A673 (cell line): Measurements from ENCODE around the gene ADAMTS3. TPM values are rescaled to one million over a fixed set of nuclear protein-coding genes. Genes with fewer than 3 reads are reported as not detected.

Source experiments
- BruUV-seq: library from RNA; stranded (reverse); fragments of 400-500 nt; replicated peaks from 2 replicates; lab custom pipeline; 2021; lab: Mats Ljungman, UMichigan
- CTCF ChIA-PET: fragments of 300-600 bp; sonication (Branson Sonifier 250); formaldehyde crosslinking; loops from one replicate; lab custom pipeline; 2022; ENCODE audit warnings: antibody characterized with exemption; lab: Charles Lee
- POLR2A ChIA-PET: fragments of 300-600 bp; sonication (Branson Sonifier 250); formaldehyde crosslinking; loops from one replicate; lab custom pipeline; 2022; ENCODE audit warnings: antibody characterized with exemption; ENCODE audit not compliant: low non-redundant PET; lab: Charles Lee
- DNase-seq: peaks from one replicate; pipeline ENCODE4 v3.0.0-alpha.2; 2015; ENCODE audit warnings: low spot score
- H3K27ac ChIP-seq: fragments of 200-600 bp; sonication (generic); 2 replicates; pipeline ENCODE4 v1.5.1; 2016; ENCODE audit warnings: mixed run types, low read depth, mild to moderate bottlenecking, mixed read lengths, antibody characterized with exemption, low read length; ENCODE audit not compliant: poor library complexity, severe bottlenecking
- H3K27me3 ChIP-seq: fragments of 200-600 bp; sonication (generic); replicated peaks from 2 replicates; pipeline ENCODE4 v1.6.1; 2017; ENCODE audit warnings: mixed run types, low read depth, mild to moderate bottlenecking, mixed read lengths, antibody characterized with exemption, low read length; ENCODE audit not compliant: insufficient read depth, poor library complexity
- H3K36me3 ChIP-seq: fragments of 200-600 bp; sonication (generic); 2 replicates; pipeline ENCODE4 v1.6.1; 2016; ENCODE audit warnings: mixed run types, mild to moderate bottlenecking, mixed read lengths, antibody characterized with exemption, low read length; ENCODE audit not compliant: insufficient read depth, poor library complexity, severe bottlenecking
- H3K4me1 ChIP-seq: fragments of 200-600 bp; sonication (generic); 2 replicates; pipeline ENCODE4 v1.6.1; 2017; ENCODE audit warnings: mixed run types, mild to moderate bottlenecking, mixed read lengths, antibody characterized with exemption, low read length; ENCODE audit not compliant: insufficient read depth, poor library complexity, severe bottlenecking
- H3K4me3 ChIP-seq: fragments of 200-600 bp; sonication (generic); 2 replicates; pipeline ENCODE4 v1.5.1; 2016; ENCODE audit warnings: low read depth, mixed run types, mild to moderate bottlenecking, mixed read lengths, low read length; ENCODE audit not compliant: poor library complexity, severe bottlenecking
- H3K9me3 ChIP-seq: fragments of 200-600 bp; sonication (generic); 2 replicates; pipeline ENCODE4 v1.6.1; 2016; ENCODE audit warnings: mixed run types, low read depth, mild to moderate bottlenecking, mixed read lengths, antibody characterized with exemption, low read length; ENCODE audit not compliant: poor library complexity, severe bottlenecking
- EZH2 ChIP-seq: fragments of 200-600 bp; sonication (generic); IDR thresholded peaks from 2 replicates; pipeline ENCODE4 v1.6.1; 2017; ENCODE audit warnings: borderline replicate concordance, low read depth, mild to moderate bottlenecking, mixed read lengths, antibody characterized with exemption, low read length; ENCODE audit not compliant: poor library complexity, severe bottlenecking
- intact Hi-C: fragments of 100-400 bp; cut with micrococcal nuclease; formaldehyde crosslinking; loops from one replicate; pipeline ENCODE4 v1.10.0; 2022; ENCODE audit not compliant: unreplicated experiment
- total RNA-seq: library from RNA; stranded (reverse); gene quantifications from 2 replicates; pipeline ENCODE4 v1.2.3, GENCODE V29; 2021
- TF ChIP-seq, protein P1 (sequence below): fragments of 300-800, 200-600 bp; sonication (generic); conservative IDR thresholded peaks from 2 replicates; pipeline ENCODE4 v1.5.1; 2017; ENCODE audit warnings: low read depth, mild to moderate bottlenecking, antibody characterized with exemption, low read length, moderate library complexity, mixed read lengths

Gene ADAMTS3
- total RNA-seq, 1 experiment from 2014 or later: 0.17 TPM

DNA sequence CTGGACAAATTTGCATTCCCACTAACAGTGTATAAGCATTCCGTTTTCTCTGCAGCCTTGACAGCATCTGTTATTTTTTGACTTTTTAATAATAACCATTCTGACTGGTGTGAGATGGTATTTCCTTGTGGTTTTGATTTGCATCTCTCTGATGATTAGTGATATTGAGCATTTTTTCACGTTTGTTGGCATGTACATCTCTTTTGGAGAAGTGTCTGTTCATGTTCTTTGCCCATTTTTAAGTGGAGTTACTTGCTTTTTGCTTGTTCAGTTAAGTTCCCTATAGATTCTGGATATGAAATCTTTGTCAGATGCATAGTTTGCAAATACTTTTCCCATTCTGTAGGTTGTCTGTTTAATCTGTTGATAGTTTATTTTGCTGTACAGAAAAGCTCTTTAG lies 68.8 kb downstream of the ADAMTS3 start:
- no TSS peak for BruUV-seq
- no peaks in the 10 kb centered on the region for H3K9me3 ChIP-seq
- CTCF ChIA-PET: no interaction called here
- intact Hi-C loops: loop anchor here (10.0 kb wide), 1 partner anchor 205 kb away; no protein-coding TSS in a partner anchor
- no peaks in the 10 kb centered on the region for H3K27me3 ChIP-seq
- DNase-seq: no peak
- H3K4me1 ChIP-seq: no peaks in the 10 kb centered on the region
- POLR2A ChIA-PET: no interaction called here
- H3K4me3 ChIP-seq: no peak overlapping the region
- TF ChIP-seq, protein P1, sequence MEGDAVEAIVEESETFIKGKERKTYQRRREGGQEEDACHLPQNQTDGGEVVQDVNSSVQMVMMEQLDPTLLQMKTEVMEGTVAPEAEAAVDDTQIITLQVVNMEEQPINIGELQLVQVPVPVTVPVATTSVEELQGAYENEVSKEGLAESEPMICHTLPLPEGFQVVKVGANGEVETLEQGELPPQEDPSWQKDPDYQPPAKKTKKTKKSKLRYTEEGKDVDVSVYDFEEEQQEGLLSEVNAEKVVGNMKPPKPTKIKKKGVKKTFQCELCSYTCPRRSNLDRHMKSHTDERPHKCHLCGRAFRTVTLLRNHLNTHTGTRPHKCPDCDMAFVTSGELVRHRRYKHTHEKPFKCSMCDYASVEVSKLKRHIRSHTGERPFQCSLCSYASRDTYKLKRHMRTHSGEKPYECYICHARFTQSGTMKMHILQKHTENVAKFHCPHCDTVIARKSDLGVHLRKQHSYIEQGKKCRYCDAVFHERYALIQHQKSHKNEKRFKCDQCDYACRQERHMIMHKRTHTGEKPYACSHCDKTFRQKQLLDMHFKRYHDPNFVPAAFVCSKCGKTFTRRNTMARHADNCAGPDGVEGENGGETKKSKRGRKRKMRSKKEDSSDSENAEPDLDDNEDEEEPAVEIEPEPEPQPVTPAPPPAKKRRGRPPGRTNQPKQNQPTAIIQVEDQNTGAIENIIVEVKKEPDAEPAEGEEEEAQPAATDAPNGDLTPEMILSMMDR: no peak
- no peak for TF ChIP-seq EZH2
- H3K36me3 ChIP-seq: no peaks in the 10 kb centered on the region
- H3K27ac ChIP-seq: no peak overlapping the region

DNA sequence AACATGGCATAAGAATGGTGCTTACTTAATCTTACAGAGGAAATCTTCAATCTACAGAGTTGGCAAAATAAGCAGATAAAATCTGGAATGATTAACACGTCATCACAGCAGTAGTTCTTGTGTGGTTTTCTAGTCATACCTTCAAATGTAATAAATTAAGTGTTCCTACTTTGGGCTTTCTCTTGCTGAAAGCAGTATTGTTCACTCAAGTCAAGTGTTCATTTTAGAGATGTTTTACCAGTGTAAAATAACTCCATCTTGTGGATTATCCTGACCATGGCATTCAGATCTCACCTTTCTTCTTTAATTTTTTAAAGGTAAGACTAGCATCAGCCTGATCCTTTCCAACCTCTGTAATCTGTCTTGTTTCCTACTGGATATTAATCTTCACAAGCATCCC lies 72.9 kb downstream of the ADAMTS3 start:
- H3K27ac ChIP-seq: no peak overlapping the region
- BruUV-seq: no TSS peak
- no peaks in the 10 kb centered on the region for H3K36me3 ChIP-seq
- no peaks in the 10 kb centered on the region for H3K4me1 ChIP-seq
- H3K4me3 ChIP-seq: no peak overlapping the region
- no peaks in the 10 kb centered on the region for H3K27me3 ChIP-seq
- H3K9me3 ChIP-seq: no peaks in the 10 kb centered on the region
- DNase-seq: no peak
- ChIA-PET POLR2A (no interaction called here), CTCF (no interaction called here)
- intact Hi-C loops: no loop called here
- TF ChIP-seq EZH2: no peak
- TF ChIP-seq, protein P1: no peak

DNA sequence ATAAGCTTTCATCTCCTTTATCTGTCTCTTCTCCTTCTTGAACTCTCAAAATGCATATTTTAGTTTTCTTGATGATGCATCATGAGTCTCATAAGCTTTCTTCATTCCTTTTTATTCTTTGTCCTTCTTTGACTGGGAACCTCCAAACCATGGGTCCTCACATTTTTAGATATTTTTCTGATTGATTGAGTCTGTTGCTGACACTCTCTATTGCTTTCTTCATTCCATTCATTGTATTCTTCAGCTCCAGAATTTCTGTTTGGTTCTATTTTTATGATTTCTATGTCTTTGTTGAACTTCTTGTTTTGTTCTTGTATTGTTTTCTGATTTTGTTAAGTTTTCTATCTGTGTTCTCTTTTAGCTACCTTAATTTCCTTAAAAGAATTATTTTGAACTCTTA lies 74.9 kb downstream of the ADAMTS3 start:
- ChIA-PET POLR2A (no interaction called here), CTCF (no interaction called here)
- no peak overlapping the region for H3K27ac ChIP-seq
- BruUV-seq: no TSS peak
- no peak for TF ChIP-seq EZH2
- TF ChIP-seq, protein P1: no peak
- H3K36me3 ChIP-seq: no peaks in the 10 kb centered on the region
- no peak overlapping the region for H3K4me3 ChIP-seq
- H3K9me3 ChIP-seq: no peaks in the 10 kb centered on the region
- H3K4me1 ChIP-seq: no peaks in the 10 kb centered on the region
- intact Hi-C loops: no loop called here
- no peaks in the 10 kb centered on the region for H3K27me3 ChIP-seq
- no peak for DNase-seq
